MM.1S (cell line): Measurements from ENCODE around the gene PTCRA.
"Not testable (repeated sequence)": the region's sequence is repeated elsewhere in the genome, so short reads cannot be mapped to it uniquely, and the experiment has no call there.

Experiments used
- DNase-seq: peaks from one replicate; pipeline ENCODE4 v3.0.0-alpha.2; 2015
- H2AFZ ChIP-seq: fragments of 300-600 bp; sonication (generic); 2 replicates; pipeline ENCODE4 v1.6.0; 2016; ENCODE audit warnings: antibody characterized with exemption, low read length
- H3F3A ChIP-seq: fragments of 300-600 bp; sonication (generic); 2 replicates; pipeline ENCODE4 v1.6.1; 2016; ENCODE audit warnings: mild to moderate bottlenecking, antibody characterized with exemption, low read length, moderate library complexity, mixed read lengths; ENCODE audit not compliant: insufficient read depth
- H3K27ac ChIP-seq: fragments of 300-600 bp; sonication (generic); 2 replicates; pipeline ENCODE4 v1.5.1; 2016; ENCODE audit warnings: mild to moderate bottlenecking, low read length
- H3K27me3 ChIP-seq: fragments of 300-600 bp; sonication (generic); replicated peaks from 2 replicates; pipeline ENCODE4 v1.6.0; 2016; ENCODE audit warnings: low read length; ENCODE audit not compliant: insufficient read depth
- H3K36me3 ChIP-seq: fragments of 300-600 bp; sonication (generic); replicated peaks from 2 replicates; pipeline ENCODE4 v1.6.1; 2016; ENCODE audit warnings: mild to moderate bottlenecking, low read length, mixed read lengths; ENCODE audit not compliant: insufficient read depth
- H3K4me1 ChIP-seq: fragments of 300-600 bp; sonication (generic); 2 replicates; pipeline ENCODE4 v1.6.1; 2016; ENCODE audit warnings: low read length, mixed read lengths
- H3K4me2 ChIP-seq: fragments of 300-600 bp; sonication (generic); 2 replicates; pipeline ENCODE4 v1.6.0; 2016; ENCODE audit warnings: low read depth, low read length
- H3K4me3 ChIP-seq: fragments of 300-600 bp; sonication (generic); 2 replicates; pipeline ENCODE4 v1.5.1; 2016; ENCODE audit warnings: low read length, mixed read lengths
- H3K79me2 ChIP-seq: fragments of 300-600 bp; sonication (generic); 2 replicates; pipeline ENCODE4 v1.6.1; 2016; ENCODE audit warnings: mixed run types, low read length, mixed read lengths
- H3K9ac ChIP-seq: fragments of 300-600 bp; sonication (generic); 2 replicates; pipeline ENCODE4 v1.6.1; 2016; ENCODE audit warnings: low read length, mixed read lengths
- H3K9me2 ChIP-seq: fragments of 300-600 bp; sonication (generic); replicated peaks from 2 replicates; pipeline ENCODE4 v1.6.1; 2016; ENCODE audit warnings: mild to moderate bottlenecking, low read length, mixed read lengths; ENCODE audit not compliant: insufficient read depth
- H3K9me3 ChIP-seq: fragments of 300-600 bp; sonication (generic); replicated peaks from 2 replicates; pipeline ENCODE4 v1.6.1; 2016; ENCODE audit warnings: mild to moderate bottlenecking, low read length, mixed read lengths; ENCODE audit not compliant: insufficient read depth
- H4K20me1 ChIP-seq: fragments of 300-600 bp; sonication (generic); 2 replicates; pipeline ENCODE4 v1.6.1; 2016; ENCODE audit warnings: mild to moderate bottlenecking, low read length, moderate library complexity, mixed read lengths; ENCODE audit not compliant: insufficient read depth
- EZH2 ChIP-seq: fragments of 300-600 bp; sonication (generic); optimal IDR thresholded peaks from 2 replicates; pipeline ENCODE3; 2017; ENCODE audit warnings: low read depth, mild to moderate bottlenecking, antibody characterized with exemption, low read length, mixed read lengths
- EZH2phosphoT487 ChIP-seq: fragments of 300-600 bp; sonication (generic); IDR thresholded peaks from 2 replicates; pipeline ENCODE4 v1.6.1; 2018; ENCODE audit warnings: antibody characterized with exemption, low read length
- TF ChIP-seq, protein P1 (sequence below): fragments of 300-600 bp; sonication (generic); IDR thresholded peaks from 2 replicates; pipeline ENCODE4 v1.5.1; 2016; ENCODE audit warnings: antibody characterized with exemption, low read length, mixed read lengths

The PTCRA gene

DNA sequence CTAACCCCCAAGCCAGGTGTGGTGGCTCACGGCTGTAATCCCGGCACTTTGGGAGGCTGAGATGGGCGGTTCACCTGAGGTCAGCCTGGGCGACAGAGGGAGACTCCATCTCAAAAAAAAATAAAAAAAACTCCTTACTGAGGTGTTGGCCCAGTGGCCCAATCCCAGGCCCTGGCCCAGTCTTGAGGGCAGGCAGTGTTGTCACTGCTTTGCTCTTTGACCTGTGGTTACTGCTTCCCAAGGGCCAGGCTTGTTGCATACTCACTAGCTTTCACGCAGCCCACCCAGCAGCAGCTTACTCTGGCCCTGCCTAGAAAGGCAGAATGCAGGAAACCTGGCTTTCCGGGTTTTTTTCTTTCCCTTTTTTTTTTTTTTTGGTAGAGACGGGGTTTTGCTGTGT is 26.6 kb downstream of the PTCRA start:
- Histone ChIP-seq H4K20me1 (no peaks in the 10 kb centered on the region), H3K27ac (no peak overlapping the region), H2AFZ (no peak overlapping the region), H3K79me2 (no peaks in the 10 kb centered on the region), H3K9ac (no peak overlapping the region), H3K4me1 (no peaks in the 10 kb centered on the region), H3K9me3 (no peaks in the 10 kb centered on the region), H3K27me3 (no peaks in the 10 kb centered on the region), H3K4me3 (no peak overlapping the region), H3K9me2 (no peaks in the 10 kb centered on the region), H3F3A (no peaks in the 10 kb centered on the region), H3K36me3 (no peaks in the 10 kb centered on the region), H3K4me2 (no peak overlapping the region)
- no peak for DNase-seq
- TF ChIP-seq EZH2phosphoT487 (no peak), EZH2 (no peak)
- TF ChIP-seq, protein P1, sequence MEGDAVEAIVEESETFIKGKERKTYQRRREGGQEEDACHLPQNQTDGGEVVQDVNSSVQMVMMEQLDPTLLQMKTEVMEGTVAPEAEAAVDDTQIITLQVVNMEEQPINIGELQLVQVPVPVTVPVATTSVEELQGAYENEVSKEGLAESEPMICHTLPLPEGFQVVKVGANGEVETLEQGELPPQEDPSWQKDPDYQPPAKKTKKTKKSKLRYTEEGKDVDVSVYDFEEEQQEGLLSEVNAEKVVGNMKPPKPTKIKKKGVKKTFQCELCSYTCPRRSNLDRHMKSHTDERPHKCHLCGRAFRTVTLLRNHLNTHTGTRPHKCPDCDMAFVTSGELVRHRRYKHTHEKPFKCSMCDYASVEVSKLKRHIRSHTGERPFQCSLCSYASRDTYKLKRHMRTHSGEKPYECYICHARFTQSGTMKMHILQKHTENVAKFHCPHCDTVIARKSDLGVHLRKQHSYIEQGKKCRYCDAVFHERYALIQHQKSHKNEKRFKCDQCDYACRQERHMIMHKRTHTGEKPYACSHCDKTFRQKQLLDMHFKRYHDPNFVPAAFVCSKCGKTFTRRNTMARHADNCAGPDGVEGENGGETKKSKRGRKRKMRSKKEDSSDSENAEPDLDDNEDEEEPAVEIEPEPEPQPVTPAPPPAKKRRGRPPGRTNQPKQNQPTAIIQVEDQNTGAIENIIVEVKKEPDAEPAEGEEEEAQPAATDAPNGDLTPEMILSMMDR, result no peak

DNA sequence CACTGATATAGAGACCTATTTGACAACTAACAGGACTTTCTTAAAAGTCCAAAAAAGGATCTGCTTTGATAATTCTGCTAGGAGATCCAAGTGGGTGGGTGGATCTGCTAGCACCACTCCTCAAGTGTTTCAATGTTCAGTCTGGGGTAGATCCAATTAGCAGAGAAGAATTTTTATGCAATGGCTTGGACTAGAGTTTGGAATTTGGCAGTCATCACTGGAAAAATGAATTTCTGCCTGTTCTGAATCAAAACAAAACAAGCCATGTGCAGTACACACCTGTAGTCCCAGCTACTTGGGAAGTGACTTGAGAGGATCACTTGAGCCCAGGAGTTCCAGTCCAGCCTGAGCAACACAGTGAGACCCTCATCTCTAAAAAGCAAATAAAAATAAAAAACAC is 32.1 kb downstream of the PTCRA start:
- Histone ChIP-seq H3K9ac (no peak overlapping the region), H2AFZ (no peak overlapping the region), H3K9me2 (no peaks in the 10 kb centered on the region), H3K4me2 (no peak overlapping the region), H3K27me3 (no peaks in the 10 kb centered on the region), H3K27ac (no peak overlapping the region), H4K20me1 (no peaks in the 10 kb centered on the region), H3K36me3 (no peaks in the 10 kb centered on the region), H3F3A (no peaks in the 10 kb centered on the region), H3K79me2 (no peaks in the 10 kb centered on the region), H3K9me3 (no peaks in the 10 kb centered on the region), H3K4me3 (no peak overlapping the region), H3K4me1 (no peaks in the 10 kb centered on the region)
- TF ChIP-seq EZH2, result no peak
- no peak for TF ChIP-seq EZH2phosphoT487
- TF ChIP-seq, protein P1, result no peak
- DNase-seq, result no peak

DNA sequence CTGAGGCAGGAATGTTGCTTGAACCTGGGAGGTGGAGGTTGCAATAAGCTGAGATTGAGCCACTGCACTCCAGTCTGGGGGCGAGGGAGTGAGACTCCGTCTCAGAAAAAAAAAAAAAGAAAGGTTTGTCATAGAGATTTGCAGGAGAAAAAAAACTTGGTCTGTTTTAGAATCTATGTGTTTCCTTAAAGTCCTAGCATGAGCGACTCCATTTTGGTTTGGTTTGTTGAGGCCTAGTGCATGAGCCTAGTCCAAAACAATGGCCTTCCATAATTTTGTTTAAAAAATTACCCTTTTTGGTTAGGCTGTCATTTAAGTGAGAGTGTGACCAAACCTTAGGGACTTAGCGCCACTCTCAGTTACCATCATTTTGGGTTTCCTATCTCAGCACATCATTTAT is 36.5 kb downstream of the PTCRA start:
- no peaks in the 10 kb centered on the region for H3K36me3 ChIP-seq
- H3K79me2 ChIP-seq, result no peaks in the 10 kb centered on the region
- H3K27me3 ChIP-seq, result no peaks in the 10 kb centered on the region
- no peaks in the 10 kb centered on the region; the same call in 1 of the 2 replicates for H3F3A ChIP-seq
- no peaks in the 10 kb centered on the region for H3K4me1 ChIP-seq
- H3K4me3 ChIP-seq, result no peak overlapping the region
- TF ChIP-seq EZH2, result no peak
- TF ChIP-seq, protein P1, result no peak
- no peak overlapping the region for H3K27ac ChIP-seq
- H4K20me1 ChIP-seq, result no peaks in the 10 kb centered on the region
- DNase-seq, result no peak
- no peak overlapping the region for H3K9ac ChIP-seq
- no peaks in the 10 kb centered on the region for H3K9me2 ChIP-seq
- H3K4me2 ChIP-seq, result no peak overlapping the region
- H3K9me3 ChIP-seq, result no peaks in the 10 kb centered on the region
- H2AFZ ChIP-seq, result no peak overlapping the region

DNA sequence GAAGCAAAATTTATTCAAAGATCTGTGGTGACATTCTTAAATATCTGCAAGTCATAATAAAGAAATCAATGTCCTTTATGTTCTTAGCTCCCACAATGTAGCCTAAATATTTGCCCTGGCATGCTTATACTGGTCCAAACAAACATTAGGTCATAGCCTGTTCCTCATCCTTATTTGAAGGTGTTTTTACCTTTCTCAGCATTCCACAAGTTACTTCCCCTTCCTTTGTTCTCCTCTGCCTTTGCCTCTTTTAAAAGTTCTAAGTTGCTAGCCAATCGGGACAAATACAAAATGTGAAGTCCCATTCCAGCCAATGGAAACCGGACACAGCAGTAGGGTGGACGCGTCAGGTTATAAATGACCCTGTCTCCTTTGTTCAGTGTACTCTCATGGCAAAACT is 38.6 kb downstream of the PTCRA start:
- H3K27me3 ChIP-seq, H2AFZ ChIP-seq, H3K9ac ChIP-seq, H3K27ac ChIP-seq, DNase-seq, H3K4me1 ChIP-seq, H3K4me2 ChIP-seq, H3K9me2 ChIP-seq, H3K36me3 ChIP-seq, H4K20me1 ChIP-seq, H3K9me3 ChIP-seq, H3K4me3 ChIP-seq, H3K79me2 ChIP-seq, H3F3A ChIP-seq: not testable (repeated sequence)
